ENCODE measurements around the gene TMC7. TPM values are rescaled to one million over a fixed set of nuclear protein-coding genes. Genes with fewer than 3 reads are reported as not detected.
"Not testable (repeated sequence)": the region's sequence is repeated elsewhere in the genome, so short reads cannot be mapped to it uniquely, and the experiment has no call there.

Gene TMC7
- polyA plus RNA-seq (ENCODE audit: low read depth in 6 of 6): not detected

- no peak within 1 kb of the TSS for H3K4me3 Mint-ChIP-seq
- H3K36me3 Mint-ChIP-seq: peaks cover 0 to 3% of the 10 kb centered on the region in 2 donors
- ATAC-seq (ENCODE audit: low read depth in 2 of 2) (no peak), DNase-seq (no peak)
- H3K4me1 Mint-ChIP-seq: no peaks in the 10 kb centered on the region
- peaks cover 13 to 51% (median 19%) of the 10 kb centered on the region in 3 donors for H3K27me3 Mint-ChIP-seq
- H3K9me3 Mint-ChIP-seq: no peaks in the 10 kb centered on the region
- no peak within 1 kb of the TSS for H3K27ac Mint-ChIP-seq
Observed at GRCh38 chr16:18983565-18984434, at the start of gene TMC7. TMC7 (plus strand) TSS chr16:18983934; CDS start chr16:18984064, 130 bp downstream.

- H3K4me1 Mint-ChIP-seq: no peaks in the 10 kb centered on the region
- no peak overlapping the region for H3K27ac Mint-ChIP-seq
- H3K4me3 Mint-ChIP-seq: no peak overlapping the region
- H3K27me3 Mint-ChIP-seq: no peaks in the 10 kb centered on the region
- H3K9me3 Mint-ChIP-seq: peaks cover 0 to 2% (median 0%) of the 10 kb centered on the region in 7 donors
- H3K36me3 Mint-ChIP-seq: peaks cover 0 to 5% of the 10 kb centered on the region in 2 donors
- DNase-seq (no peak), ATAC-seq (ENCODE audit: low read depth in 2 of 2) (no peak)
Observed at GRCh38 chr16:18936727-18937340, 46.9 kb upstream of the TMC7 start.

DNA sequence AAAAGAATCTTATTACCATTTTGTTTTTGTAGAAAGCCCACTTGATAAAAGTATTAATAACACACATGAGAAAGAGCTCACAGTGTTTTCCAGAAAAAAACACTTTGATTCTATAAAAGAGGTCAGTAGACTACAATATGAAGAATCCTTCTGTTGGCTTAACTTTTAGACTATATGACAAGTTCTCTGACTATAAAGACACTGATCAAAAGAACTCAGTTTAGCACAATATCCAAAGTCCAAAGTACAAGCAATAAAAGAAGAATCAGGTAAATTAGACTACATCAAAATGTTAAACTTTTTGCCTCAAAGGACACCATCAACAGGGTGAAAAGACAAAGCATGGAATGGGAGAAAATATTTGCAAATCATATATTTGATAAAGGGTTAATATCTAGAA is 46.3 kb upstream of the TMC7 start:
- H3K9me3 Mint-ChIP-seq: peaks cover 0 to 2% (median 0%) of the 10 kb centered on the region in 7 donors
- no peak overlapping the region for H3K4me3 Mint-ChIP-seq
- H3K27me3 Mint-ChIP-seq: no peaks in the 10 kb centered on the region
- peaks cover 0 to 5% of the 10 kb centered on the region in 2 donors for H3K36me3 Mint-ChIP-seq
- H3K4me1 Mint-ChIP-seq: no peaks in the 10 kb centered on the region
- no peak overlapping the region for H3K27ac Mint-ChIP-seq
- no peak for ATAC-seq (ENCODE audit: low read depth in 2 of 2)
- no peak for DNase-seq

DNA sequence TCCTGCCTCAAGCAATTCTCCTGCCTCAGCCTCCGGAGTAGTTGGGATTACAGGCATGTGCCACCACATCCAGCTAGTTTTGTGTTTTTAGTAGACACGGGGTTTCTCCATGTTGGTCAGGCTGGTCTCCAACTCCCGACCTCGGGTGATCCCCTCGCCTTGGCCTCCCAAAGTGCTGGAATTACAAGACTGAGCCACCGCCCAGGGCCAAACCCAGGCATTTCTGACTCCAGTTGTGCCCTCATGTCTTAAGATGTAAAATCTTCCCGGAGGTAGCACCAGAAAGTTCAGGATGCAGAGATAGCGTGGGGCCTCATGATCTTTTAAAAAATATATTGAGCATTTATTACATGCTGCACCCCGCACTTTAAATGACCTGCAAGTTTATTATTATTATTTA is 44.7 kb upstream of the TMC7 start:
- H3K9me3 Mint-ChIP-seq: peaks cover 0 to 3% (median 0%) of the 10 kb centered on the region in 7 donors
- no peak overlapping the region for H3K27ac Mint-ChIP-seq
- H3K4me3 Mint-ChIP-seq: no peak overlapping the region

DNA sequence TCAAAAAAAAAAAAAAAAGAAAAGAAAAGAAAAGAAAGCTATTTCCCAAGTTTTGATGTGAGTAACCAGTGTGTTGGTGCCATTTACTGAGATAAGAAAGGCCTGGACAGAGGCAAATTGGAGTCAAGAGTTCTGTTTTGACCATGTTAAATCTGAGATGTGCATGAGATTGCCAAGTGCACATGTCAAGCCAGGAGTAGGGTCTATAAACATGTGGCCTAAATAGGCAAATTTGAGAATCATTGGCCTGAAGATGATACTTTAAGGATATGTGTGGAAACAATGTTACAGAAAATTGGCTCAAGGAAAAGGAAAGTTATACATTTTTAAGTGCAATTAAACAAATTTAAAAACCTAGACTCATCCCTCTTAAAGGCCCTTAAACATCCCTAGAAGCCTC is 42.3 kb upstream of the TMC7 start:
- Mint-ChIP-seq H3K4me3 (no peak overlapping the region), H3K27me3 (no peaks in the 10 kb centered on the region), H3K4me1 (peaks cover under 1 to 8% (median 7%) of the 10 kb centered on the region in 3 donors), H3K9me3 (peaks cover 0 to 3% (median 0%) of the 10 kb centered on the region in 7 donors), H3K27ac (peak overlapping the region in 1 of 6 donors; percentile 83), H3K36me3 (peaks cover 0 to 5% of the 10 kb centered on the region in 2 donors)
- no peak for ATAC-seq (ENCODE audit: low read depth in 2 of 2)
- no peak for DNase-seq

More for the DNA sequence above, 44.7 kb upstream of the TMC7 start:
- H3K4me1 Mint-ChIP-seq: no peaks in the 10 kb centered on the region
- no peak for ATAC-seq (ENCODE audit: low read depth in 2 of 2)
- H3K36me3 Mint-ChIP-seq: peaks cover 0 to 5% of the 10 kb centered on the region in 2 donors
- H3K27me3 Mint-ChIP-seq: no peaks in the 10 kb centered on the region
- DNase-seq: no peak

DNA sequence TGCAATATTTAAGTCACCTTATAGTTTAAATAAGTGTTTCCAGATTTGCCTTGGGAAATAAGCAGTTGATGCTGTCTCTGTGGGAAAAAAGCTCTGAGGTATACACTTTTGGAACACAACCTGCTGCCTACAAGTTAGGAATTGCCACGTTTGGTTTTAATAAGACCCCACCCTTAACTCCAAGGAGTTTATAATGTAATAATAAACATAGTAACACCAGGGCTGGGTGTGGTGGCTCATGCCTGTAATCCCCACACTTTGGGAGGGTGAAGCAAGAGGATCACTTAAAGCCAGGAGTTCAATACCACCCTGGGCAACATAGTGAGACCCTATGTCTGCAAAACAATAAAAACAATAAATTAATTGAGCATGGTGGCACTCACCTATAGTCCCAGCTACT is 41.7 kb upstream of the TMC7 start:
- Mint-ChIP-seq H3K27ac (no peak overlapping the region), H3K27me3 (no peaks in the 10 kb centered on the region), H3K4me3 (no peak overlapping the region), H3K9me3 (peaks cover 0 to 3% (median 0%) of the 10 kb centered on the region in 7 donors), H3K4me1 (peaks cover 3 to 12% (median 10%) of the 10 kb centered on the region in 3 donors), H3K36me3 (peaks cover 0 to 5% of the 10 kb centered on the region in 2 donors)
- ATAC-seq (ENCODE audit: low read depth in 2 of 2): no peak
- DNase-seq: no peak

DNA sequence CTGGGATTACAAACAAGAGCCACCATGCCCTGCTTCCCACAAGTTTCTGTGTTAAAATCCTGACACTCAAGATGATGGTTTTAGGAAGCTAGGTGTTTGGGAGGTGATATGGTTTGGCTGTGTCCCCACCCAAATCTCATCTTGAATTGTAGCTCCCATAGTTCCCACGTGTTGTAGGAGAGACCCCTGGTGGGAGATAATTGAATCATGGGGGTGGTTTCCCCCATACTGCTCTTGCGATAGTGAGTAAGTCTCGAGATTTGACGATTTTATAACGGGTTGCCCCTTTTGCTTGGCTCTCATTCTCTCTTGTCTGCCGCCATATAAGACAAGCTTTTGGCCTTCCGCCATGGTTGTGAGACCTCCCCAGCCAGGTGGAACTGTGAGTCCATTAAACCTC is 40.3 kb upstream of the TMC7 start:
- ATAC-seq (ENCODE audit: low read depth in 2 of 2): no peak
- Mint-ChIP-seq H3K9me3 (peaks cover 0 to 3% (median 0%) of the 10 kb centered on the region in 7 donors), H3K27me3 (no peaks in the 10 kb centered on the region), H3K4me1 (peaks cover 3 to 12% (median 10%) of the 10 kb centered on the region in 3 donors), H3K27ac (peak overlapping the region in 1 of 6 donors; percentile 40), H3K4me3 (no peak overlapping the region), H3K36me3 (no peaks in the 10 kb centered on the region)
- no peak for DNase-seq

- Mint-ChIP-seq H3K27me3 (no peaks in the 10 kb centered on the region), H3K36me3 (no peaks in the 10 kb centered on the region), H3K9me3 (peaks cover 0 to 3% (median 0%) of the 10 kb centered on the region in 7 donors), H3K4me3 (peak overlapping the region in 1 of 8 donors; percentile 66), H3K27ac (no peak overlapping the region), H3K4me1 (peaks cover 3 to 12% (median 10%) of the 10 kb centered on the region in 3 donors)
- ATAC-seq (ENCODE audit: low read depth in 2 of 2) (no peak), DNase-seq (no peak)
Observed at GRCh38 chr16:18945233-18945632, 38.5 kb upstream of the TMC7 start.

- no peak overlapping the region for H3K4me3 Mint-ChIP-seq
- no peak for ATAC-seq (ENCODE audit: low read depth in 2 of 2)
Observed at GRCh38 chr16:18948372-18949020, 35.2 kb upstream of the TMC7 start.

GRCh38 chr16:18950469-18951185 is 33.1 kb upstream of the TMC7 start:
- Mint-ChIP-seq H3K4me3 (no peak overlapping the region), H3K36me3 (no peaks in the 10 kb centered on the region), H3K27me3 (peaks cover 0 to 8% (median 0%) of the 10 kb centered on the region in 3 donors), H3K9me3 (no peaks in the 10 kb centered on the region), H3K4me1 (peaks cover 3 to 13% (median 12%) of the 10 kb centered on the region in 3 donors), H3K27ac (no peak overlapping the region)
- no peak for DNase-seq
- ATAC-seq (ENCODE audit: low read depth in 2 of 2): no peak

More at GRCh38 chr16:18948372-18949020, 35.2 kb upstream of the TMC7 start:
- Mint-ChIP-seq H3K4me1 (peaks cover 3 to 12% (median 10%) of the 10 kb centered on the region in 3 donors), H3K36me3 (no peaks in the 10 kb centered on the region), H3K27ac (no peak overlapping the region), H3K9me3 (peaks cover 0 to 3% (median 0%) of the 10 kb centered on the region in 7 donors), H3K27me3 (no peaks in the 10 kb centered on the region)
- DNase-seq: no peak

GRCh38 chr16:18953547-18953946 is 30.2 kb upstream of the TMC7 start:
- peaks cover 0 to 8% (median 0%) of the 10 kb centered on the region in 3 donors for H3K27me3 Mint-ChIP-seq

DNA sequence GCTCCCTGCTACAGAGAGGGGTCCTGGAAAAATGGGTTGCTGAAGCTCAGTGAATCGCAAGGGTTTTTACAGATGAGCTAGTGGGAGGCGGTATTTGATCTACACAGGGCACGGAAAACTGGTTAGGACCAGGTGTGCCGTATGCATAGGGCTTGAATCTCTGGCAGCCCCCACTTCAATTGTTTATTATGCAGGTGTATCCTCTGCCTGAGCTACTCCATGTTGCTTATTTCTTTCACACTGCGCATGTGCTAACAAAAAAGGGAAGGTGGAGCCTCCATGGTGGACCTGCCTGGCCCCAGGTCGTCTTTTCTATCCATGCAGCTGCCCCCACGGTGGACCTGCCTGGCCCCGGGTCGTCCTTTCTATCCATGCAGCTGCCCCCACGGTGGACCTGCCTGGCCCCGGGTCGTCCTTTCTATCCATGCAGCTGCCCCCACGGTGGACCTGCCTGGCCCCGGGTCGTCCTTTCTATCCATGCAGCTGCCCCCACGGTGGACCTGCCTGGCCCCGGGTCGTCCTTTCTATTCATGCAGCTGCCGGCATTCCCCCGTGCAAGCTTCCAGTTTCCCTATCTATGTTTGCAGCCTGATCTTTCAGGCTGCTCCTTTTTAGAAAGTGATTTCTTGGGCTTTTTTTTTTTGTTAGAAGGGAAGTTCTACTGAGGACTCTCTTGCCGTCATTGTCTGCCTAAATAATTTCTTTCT is 27.7 kb upstream of the TMC7 start:
- not testable (repeated sequence) for H3K27me3 Mint-ChIP-seq, DNase-seq, H3K9me3 Mint-ChIP-seq, H3K36me3 Mint-ChIP-seq, H3K4me1 Mint-ChIP-seq
- H3K4me3 Mint-ChIP-seq: peak overlapping the region in 7 of 8 donors; percentile 67 to 86 (median 77)
- ATAC-seq (ENCODE audit: low read depth in 2 of 2): peak; percentile 92 to 94
- peak overlapping the region in 2 of 6 donors; percentile 13 to 76 for H3K27ac Mint-ChIP-seq

More at GRCh38 chr16:18953547-18953946, 30.2 kb upstream of the TMC7 start:
- H3K9me3 Mint-ChIP-seq: no peaks in the 10 kb centered on the region
- H3K4me3 Mint-ChIP-seq: no peak overlapping the region
- ATAC-seq (ENCODE audit: low read depth in 2 of 2) (no peak), DNase-seq (no peak)
- H3K4me1 Mint-ChIP-seq: peaks cover 0 to 6% (median 0%) of the 10 kb centered on the region in 3 donors
- H3K27ac Mint-ChIP-seq: peak overlapping the region in 1 of 6 donors; percentile 44
- H3K36me3 Mint-ChIP-seq: no peaks in the 10 kb centered on the region

All from naive B cell (primary cell).